HepG2 (cell line): ENCODE measurements around the gene PFKFB4. TPM values are rescaled to one million over a fixed set of nuclear protein-coding genes. Genes with fewer than 3 reads are reported as not detected.

Experiments used
- ATAC-seq: fragments of 200-7000 bp; cut with Tn5 transposase; 3 replicates; pipeline ENCODE4 v1.9.1; 2020; ENCODE audit warnings: mild to moderate bottlenecking, moderate library complexity
- BruUV-seq: library from RNA; stranded (reverse); fragments of 400-500 nt; replicated peaks from 2 replicates; lab custom pipeline; 2021; lab: Mats Ljungman, UMichigan
- CTCF ChIA-PET: fragments of 300-600 bp; formaldehyde crosslinking; extraction: SDS; loops from one replicate; lab custom pipeline; 2021; ENCODE audit warnings: low total read pairs, inconsistent platforms, low intra/inter-chr PET ratio; lab: Yijun Ruan, JAX
- POLR2A ChIA-PET: fragments of 350-600 bp; sonication (Branson Sonifier 250); formaldehyde crosslinking; loops from one replicate; lab custom pipeline; 2020; ENCODE audit warnings: antibody characterized with exemption, inconsistent platforms; lab: Yijun Ruan, JAX
- DNase-seq: peaks from one replicate; pipeline ENCODE4 v3.0.0-alpha.2; 2015; ENCODE audit warnings: low spot score
- FAIRE-seq: peaks from 3 replicates; lab custom pipeline; 2011; peaks lifted over from hg19 to GRCh38; lab: Jason Lieb, UNC
- H2AFZ ChIP-seq: one replicate; pipeline ENCODE4 v1.6.1; 2011; ENCODE audit warnings: low read length, inconsistent platforms
- H3K27ac ChIP-seq: fragments of 300-600 bp; 3 replicates; pipeline ENCODE4 v1.8.0; 2011; ENCODE audit warnings: mixed run types, mild to moderate bottlenecking, mixed read lengths, low read length, inconsistent platforms; ENCODE audit not compliant: insufficient read depth; ENCODE audit errors: extremely low read length
- H3K27me3 ChIP-seq, 2 experiments: fragments of 200-600 bp in 1 of 2; 2 replicates in 1 of 2; 3 replicates in 1 of 2; pipeline versions ENCODE4 v1.6.0 to v1.8.0; 2011; ENCODE audit warnings: low read length in 2 of 2, mild to moderate bottlenecking in 2 of 2, moderate library complexity in 2 of 2, inconsistent platforms in 1 of 2; ENCODE audit not compliant: insufficient read depth in 2 of 2, control insufficient read depth in 1 of 2
- H3K36me3 ChIP-seq, 2 experiments: fragments of 200-600 bp in 1 of 2; replicated peaks in 1 of 2; 2 replicates in 1 of 2; 3 replicates in 1 of 2; pipeline versions ENCODE4 v1.5.1 to v1.8.0; 2011; ENCODE audit warnings: low read length in 2 of 2, inconsistent platforms in 1 of 2; ENCODE audit not compliant: insufficient read depth in 2 of 2, control insufficient read depth in 1 of 2
- H3K4me1 ChIP-seq: 2 replicates; pipeline ENCODE4 v1.5.1; 2012; ENCODE audit warnings: low read length, inconsistent platforms; ENCODE audit not compliant: insufficient read depth
- H3K4me2 ChIP-seq: 2 replicates; pipeline ENCODE4 v1.6.0; 2011; ENCODE audit warnings: low read depth, low read length, inconsistent platforms
- H3K4me3 ChIP-seq, 3 experiments: fragments of 200-600 bp in 1 of 3; sonication (generic), shearing (Covaris generic) in 1 of 3; replicated peaks in 1 of 3; 2 replicates each; pipeline ENCODE4 v1.5.1; 2011 to 2016; ENCODE audit warnings: low read length in 3 of 3, inconsistent platforms in 2 of 3, low read depth in 2 of 3, mild to moderate bottlenecking in 2 of 3, control low read depth in 1 of 3, mixed read lengths in 1 of 3; ENCODE audit not compliant: insufficient read depth in 1 of 3
- H3K79me2 ChIP-seq: one replicate; pipeline ENCODE4 v1.6.1; 2011; ENCODE audit warnings: low read length, inconsistent platforms; ENCODE audit not compliant: insufficient read depth
- H3K9ac ChIP-seq: 2 replicates; pipeline ENCODE4 v1.6.0; 2011; ENCODE audit warnings: mild to moderate bottlenecking, low read depth, low read length, inconsistent platforms; ENCODE audit not compliant: insufficient read depth
- H3K9me3 ChIP-seq: 2 replicates; pipeline ENCODE4 v1.5.1; 2012; ENCODE audit warnings: mild to moderate bottlenecking, low read length
- H4K20me1 ChIP-seq: 2 replicates; pipeline ENCODE4 v1.6.0; 2011; ENCODE audit warnings: inconsistent platforms, mild to moderate bottlenecking, low read length, moderate library complexity; ENCODE audit not compliant: insufficient read depth
- DNMT1 ChIP-seq: sonication (generic); formaldehyde crosslinking; IDR thresholded peaks from 2 replicates; pipeline ENCODE4 v1.5.1; 2020; ENCODE audit warnings: mild to moderate bottlenecking, missing genetic modification reagents
- EHMT2 ChIP-seq: fragments of 200-600 bp; sonication (generic); IDR thresholded peaks from 2 replicates; pipeline ENCODE4 v1.7.0; 2017; ENCODE audit warnings: antibody characterized with exemption, low read depth, low read length, borderline replicate concordance
- MAFF ChIP-seq: IDR thresholded peaks from 2 replicates; pipeline ENCODE4 v1.6.1; 2011; ENCODE audit warnings: low read depth, low read length, improper control_type of control experiment
- MAFK ChIP-seq, 2 experiments: IDR thresholded peaks in 1 of 2; conservative IDR thresholded peaks in 1 of 2; 2 replicates each; pipeline ENCODE4 v1.6.1; 2011; ENCODE audit warnings: improper control_type of control experiment in 2 of 2, low read length in 2 of 2
- MXI1 ChIP-seq: IDR thresholded peaks from 3 replicates; pipeline ENCODE4 v1.6.1; 2012; ENCODE audit warnings: low read depth, low read length, inconsistent platforms, borderline replicate concordance
- PLRG1 ChIP-seq: fragments of 450-650 bp; conservative IDR thresholded peaks from 2 replicates; pipeline ENCODE4 v1.6.1; 2016
- POLR2G ChIP-seq: fragments of 200-400 bp; formaldehyde crosslinking; IDR thresholded peaks from 2 replicates; pipeline ENCODE4 v1.6.1; 2018; ENCODE audit warnings: mild to moderate bottlenecking, low read depth, low read length, moderate library complexity
- SRSF9 ChIP-seq: fragments of 200-400 bp; formaldehyde crosslinking; IDR thresholded peaks from 2 replicates; pipeline ENCODE4 v1.6.1; 2018; ENCODE audit warnings: borderline replicate concordance, mild to moderate bottlenecking, low read depth, low read length; ENCODE audit not compliant: insufficient read depth, poor library complexity, severe bottlenecking
- TCF7L2 ChIP-seq: IDR thresholded peaks from 2 replicates; pipeline ENCODE4 v1.6.1; 2011; ENCODE audit warnings: mild to moderate bottlenecking, low read depth, low read length, moderate library complexity
- ZKSCAN1 ChIP-seq: fragments of 150-350 bp; IDR thresholded peaks from 2 replicates; pipeline ENCODE4 v1.6.1; 2014; ENCODE audit warnings: low read length
- ZNF766 ChIP-seq: sonication (generic); formaldehyde crosslinking; IDR thresholded peaks from 2 replicates; pipeline ENCODE4 v1.5.0; 2020; ENCODE audit warnings: missing genetic modification reagents, borderline replicate concordance
- ZNF883 ChIP-seq: sonication (generic); formaldehyde crosslinking; IDR thresholded peaks from 2 replicates; pipeline ENCODE4 v1.5.1; 2020; ENCODE audit warnings: mild to moderate bottlenecking, missing genetic modification reagents; ENCODE audit errors: not compliant biosample characterization
- WGBS: methylation state at CpG from one replicate; pipeline ENCODE4 v1.1.6; 2017; ENCODE audit warnings: low lambda C conversion rate; 5-methylcytosine and 5-hydroxymethylcytosine counted together
- in situ Hi-C: cut with HindIII; loops from 2 replicates; pipeline ENCODE4 v1.10.0; 2017; ENCODE audit warnings: low pct_unique_long_range_greater_than_20kb; ENCODE audit not compliant: extremely low pct_ligation_motif_present
- intact Hi-C: fragments of 100-400 bp; cut with micrococcal nuclease; formaldehyde crosslinking; loops from one replicate; pipeline ENCODE4 v1.10.0; 2022; ENCODE audit not compliant: unreplicated experiment
- polyA plus RNA-seq, 8 experiments: library from polyadenylated mRNA; depleted of rRNA in 3 of 8; stranded (reverse) in 7 of 8; unstranded in 1 of 8; fragments of >200 nt; fragmentation: Illumina TruSeq in 4 of 8; extraction: Trizol in 4 of 8; gene quantifications; 2 replicates each; pipeline versions ENCODE4 v1.2.1 to v1.2.3, GENCODE V29; 2011 to 2016; ENCODE audit warnings: low read depth in 4 of 8, missing spikeins in 1 of 8, mixed read lengths in 1 of 8; ENCODE audit not compliant: insufficient read depth in 1 of 8
- total RNA-seq, 5 experiments: library from RNA; depleted of rRNA; stranded (reverse); fragments of >200 nt; fragmentation: Illumina TruSeq; extraction: Trizol; gene quantifications; 2 replicates each; pipeline ENCODE4 v1.2.3, GENCODE V29; 2016; ENCODE audit warnings: low read depth in 1 of 5

The PFKFB4 gene
- total and polyA plus RNA-seq, 2 of the 13 experiments (the other 11 are each of a cell fraction or from before 2014, with no cell fraction given) = 7.1 to 103 TPM

- no peaks in the 10 kb centered on the region for H3K9me3 ChIP-seq
- no peak overlapping the region for H3K9ac ChIP-seq
- in situ Hi-C loops = no loop called here
- no peak for FAIRE-seq
- TF ChIP-seq EHMT2 (no peak), POLR2G (0 out of 2 replicates have a peak, but pooled peaks have one; percentile 54)
- BruUV-seq = no TSS peak
- POLR2A ChIA-PET = no interaction called here
- H3K4me3 ChIP-seq = no peak overlapping the region
- H3K79me2 ChIP-seq = no peaks in the 10 kb centered on the region
- WGBS = 91% methylated on average over 7 of the region's 8 CpGs
- no peak for DNase-seq
- no peaks in the 10 kb centered on the region for H4K20me1 ChIP-seq
- no peaks in the 10 kb centered on the region for H3K4me1 ChIP-seq
- H3K4me2 ChIP-seq = no peak overlapping the region
- H3K27ac ChIP-seq = no peak overlapping the region
- peaks cover 0 to 8% of the 10 kb centered on the region in 2 experiments; a peak in 1 of 5 replicates for H3K36me3 ChIP-seq
- no peak for ATAC-seq
- H2AFZ ChIP-seq = no peak overlapping the region
- intact Hi-C loops = no loop called here
- H3K27me3 ChIP-seq = no peaks in the 10 kb centered on the region; a peak in 1 of 5 replicates
- CTCF ChIA-PET = no interaction called here
These were observed 42.0 kb downstream of the PFKFB4 start for GRCh38 chr3:48514431-48515227.

GRCh38 chr3:48511551-48511950 is 45.1 kb downstream of the PFKFB4 start:
- in situ Hi-C loops = no loop called here
- WGBS = 35% methylated on average over 4 of the region's 4 CpGs
- no peak for TF ChIP-seq PLRG1
- TF ChIP-seq SRSF9 = no peak
- TF ChIP-seq MXI1 = no peak
- peak; percentile 54; the same call in 1 of the 2 replicates for TF ChIP-seq MAFF
- no peak for TF ChIP-seq ZKSCAN1
- TF ChIP-seq ZNF883 (CRISPR knock-in tag) = no peak
- no peak for TF ChIP-seq TCF7L2
- no peak for TF ChIP-seq DNMT1 (CRISPR knock-in tag)
- no peak for TF ChIP-seq ZNF766
- TF ChIP-seq MAFK (conservative IDR thresholded peaks at IDR 0.05 in 1 of 2, IDR thresholded peaks at IDR 0.05 in 1 of 2; ENCODE audit: low read length in 2 of 2) = peak; percentile 67 to 78; a peak in 3 of 4 replicates
- TF ChIP-seq, all 625 proteins: peak for 2
- H3K4me3 ChIP-seq = no peak overlapping the region
- no peak overlapping the region for H2AFZ ChIP-seq
- no TSS peak for BruUV-seq
- H3K36me3 ChIP-seq = no peaks in the 10 kb centered on the region
- H3K27me3 ChIP-seq = no peaks in the 10 kb centered on the region; a peak in 1 of 5 replicates
- no peaks in the 10 kb centered on the region for H3K79me2 ChIP-seq
- POLR2A ChIA-PET = interaction anchor here (0.7 to 2.3 kb wide), 2 partner anchors 72 to 150 kb away, joined by 3 to 7 read pairs; partner anchors contain the start of genes CCDC51 and TMA7
- CTCF ChIA-PET = no interaction called here
- H3K9ac ChIP-seq = no peak overlapping the region
- ATAC-seq = no peak
- H3K27ac ChIP-seq = no peak overlapping the region
- H3K4me1 ChIP-seq = peaks cover 18% of the 10 kb centered on the region
- intact Hi-C loops = no loop called here
- H3K4me2 ChIP-seq = no peak overlapping the region
- FAIRE-seq = no peak
- no peaks in the 10 kb centered on the region for H3K9me3 ChIP-seq
- DNase-seq = no peak
- H4K20me1 ChIP-seq = no peaks in the 10 kb centered on the region
